Measurements from ENCODE around the gene CPNE5. TPM values are rescaled to one million over a fixed set of nuclear protein-coding genes. Genes with fewer than 3 reads are reported as not detected.

The CPNE5 gene
- total and polyA plus RNA-seq, 9 of the 15 experiments (the other 6 are each of a cell fraction or from before 2014, with no cell fraction given), result 0.14 to 1.0 (median 0.46) TPM; not detected in 2

GRCh38 chr6:36843170-36843569 lies 3.9 kb upstream of the CPNE5 start:
- Histone ChIP-seq H3K9me3 (replicated peaks; ENCODE audit: control insufficient read depth, insufficient read depth, low read depth, low read length) (no peaks in the 10 kb centered on the region), H3K4me1 (replicated peaks in 1 of 2; ENCODE audit: control insufficient read depth in 2 of 2, insufficient read depth in 2 of 2, low read length in 2 of 2) (peaks cover 31 to 46% of the 10 kb centered on the region in 2 experiments), H3K27me3 (ENCODE audit: control insufficient read depth in 2 of 2, insufficient read depth in 2 of 2, low read length in 2 of 2) (peaks cover 6 to 9% of the 10 kb centered on the region in 2 experiments; a peak in 3 of 5 replicates), H3K9me1 (ENCODE audit: control insufficient read depth, insufficient read depth, low read length) (no peaks in the 10 kb centered on the region), H3K27ac (ENCODE audit: extremely low read depth, low read depth, low read length) (no peak overlapping the region), H2AFZ (ENCODE audit: low read depth, low read length) (no peak overlapping the region), H3K79me2 (ENCODE audit: control insufficient read depth, insufficient read depth, low read length) (no peaks in the 10 kb centered on the region), H4K20me1 (replicated peaks; ENCODE audit: control insufficient read depth, insufficient read depth, low read length) (no peaks in the 10 kb centered on the region), H3K36me3 (ENCODE audit: control insufficient read depth, insufficient read depth, low read length) (no peaks in the 10 kb centered on the region), H3K4me3 (no peak overlapping the region), H3K9ac (ENCODE audit: insufficient read depth in 1 of 2, low read depth in 2 of 2, low read length in 2 of 2) (peak overlapping the region in 1 of 2 experiments; percentile 53; a peak in 1 of 4 replicates), H3K4me2 (ENCODE audit: insufficient read depth, low read length) (no peak overlapping the region)
- in situ Hi-C loops (cut with MboI) (no loop called here), intact Hi-C loops (cut with micrococcal nuclease) (no loop called here)
- FAIRE-seq, result no peak
- BruUV-seq (replicated peaks), result no TSS peak
- ChIA-PET CTCF (ENCODE audit: low intra/inter-chr PET ratio) (no interaction called here), POLR2A (interaction anchor here (1.7 kb wide), 1 partner anchor 10 kb away, joined by 7 read pairs; no protein-coding TSS in a partner anchor)
- TF ChIP-seq JUNB (CRISPR knock-in tag; conservative IDR thresholded peaks at IDR 0.05) (no peak), TFAP4 (CRISPR knock-in tag; IDR thresholded peaks at IDR 0.05; ENCODE audit: borderline replicate concordance) (no peak), CHD7 (IDR thresholded peaks at IDR 0.05; ENCODE audit: low read depth, low read length) (no peak)
- TF ChIP-seq, protein P1, sequence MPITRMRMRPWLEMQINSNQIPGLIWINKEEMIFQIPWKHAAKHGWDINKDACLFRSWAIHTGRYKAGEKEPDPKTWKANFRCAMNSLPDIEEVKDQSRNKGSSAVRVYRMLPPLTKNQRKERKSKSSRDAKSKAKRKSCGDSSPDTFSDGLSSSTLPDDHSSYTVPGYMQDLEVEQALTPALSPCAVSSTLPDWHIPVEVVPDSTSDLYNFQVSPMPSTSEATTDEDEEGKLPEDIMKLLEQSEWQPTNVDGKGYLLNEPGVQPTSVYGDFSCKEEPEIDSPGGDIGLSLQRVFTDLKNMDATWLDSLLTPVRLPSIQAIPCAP (CRISPR knock-in tag; IDR thresholded peaks at IDR 0.05; ENCODE audit: borderline replicate concordance), result no peak
- ATAC-seq, result no peak
- DNase-seq (ENCODE audit: extremely low read depth in 1 of 4, low spot score in 3 of 4), result no peak
- 77% methylated on average over 4 of the region's 4 CpGs for WGBS (ENCODE audit: insufficient coverage, low coverage, missing lambda C conversion rate)
